GM06990 (cell line): ENCODE results near the gene MSI2.

Experiments used
- DNase-seq: peaks from one replicate; pipeline ENCODE4 v3.0.0-alpha.2; 2011; ENCODE audit not compliant: insufficient read length; ENCODE audit errors: extremely low read depth
- H3K27me3 ChIP-seq: replicated peaks from 2 replicates; pipeline ENCODE4 v1.6.0; 2011; ENCODE audit warnings: low read length; ENCODE audit not compliant: control insufficient read depth, insufficient read depth
- H3K36me3 ChIP-seq: 2 replicates; pipeline ENCODE4 v1.5.1; 2011; ENCODE audit warnings: low read length; ENCODE audit not compliant: control insufficient read depth, insufficient read depth
- H3K4me3 ChIP-seq: replicated peaks from 2 replicates; pipeline ENCODE4 v1.5.1; 2011; ENCODE audit warnings: low read depth, mild to moderate bottlenecking, control low read depth, low read length
- TF ChIP-seq, protein P1 (sequence below): IDR thresholded peaks from 2 replicates; pipeline ENCODE4 v1.5.1; 2011; ENCODE audit warnings: low read length, control low read depth, mild to moderate bottlenecking, inconsistent platforms; ENCODE audit not compliant: insufficient read depth, poor library complexity, severe bottlenecking

Gene MSI2

DNA sequence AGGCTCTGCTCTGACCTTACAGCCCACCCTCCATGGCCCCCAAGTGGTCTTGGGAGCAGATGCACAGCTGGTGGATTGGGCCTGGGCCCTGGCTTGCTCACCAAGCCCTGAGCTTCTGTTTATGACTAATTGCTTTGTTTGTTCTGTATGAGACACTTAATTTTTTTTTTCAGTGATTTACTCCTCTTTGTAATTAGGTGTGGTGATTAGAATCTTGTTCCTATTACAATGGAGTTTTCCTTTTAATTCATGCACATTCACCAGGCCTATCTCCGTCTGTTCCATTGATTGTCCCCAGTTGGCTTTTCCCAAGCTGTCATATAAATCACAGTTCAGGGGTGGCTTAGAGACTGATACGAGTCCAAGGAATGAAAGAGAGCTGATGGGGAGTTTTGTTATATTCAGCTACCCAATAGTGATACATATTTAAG is 246.5 kb downstream of the MSI2 start:
- no peak for DNase-seq
- Histone ChIP-seq H3K4me3 (no peak overlapping the region), H3K27me3 (no peaks in the 10 kb centered on the region), H3K36me3 (no peaks in the 10 kb centered on the region; the same call in 1 of the 2 replicates)
- TF ChIP-seq, protein P1, sequence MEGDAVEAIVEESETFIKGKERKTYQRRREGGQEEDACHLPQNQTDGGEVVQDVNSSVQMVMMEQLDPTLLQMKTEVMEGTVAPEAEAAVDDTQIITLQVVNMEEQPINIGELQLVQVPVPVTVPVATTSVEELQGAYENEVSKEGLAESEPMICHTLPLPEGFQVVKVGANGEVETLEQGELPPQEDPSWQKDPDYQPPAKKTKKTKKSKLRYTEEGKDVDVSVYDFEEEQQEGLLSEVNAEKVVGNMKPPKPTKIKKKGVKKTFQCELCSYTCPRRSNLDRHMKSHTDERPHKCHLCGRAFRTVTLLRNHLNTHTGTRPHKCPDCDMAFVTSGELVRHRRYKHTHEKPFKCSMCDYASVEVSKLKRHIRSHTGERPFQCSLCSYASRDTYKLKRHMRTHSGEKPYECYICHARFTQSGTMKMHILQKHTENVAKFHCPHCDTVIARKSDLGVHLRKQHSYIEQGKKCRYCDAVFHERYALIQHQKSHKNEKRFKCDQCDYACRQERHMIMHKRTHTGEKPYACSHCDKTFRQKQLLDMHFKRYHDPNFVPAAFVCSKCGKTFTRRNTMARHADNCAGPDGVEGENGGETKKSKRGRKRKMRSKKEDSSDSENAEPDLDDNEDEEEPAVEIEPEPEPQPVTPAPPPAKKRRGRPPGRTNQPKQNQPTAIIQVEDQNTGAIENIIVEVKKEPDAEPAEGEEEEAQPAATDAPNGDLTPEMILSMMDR: no peak

- H3K36me3 ChIP-seq: no peaks in the 10 kb centered on the region; the same call in 1 of the 2 replicates
- DNase-seq: no peak
- no peak overlapping the region for H3K4me3 ChIP-seq
- TF ChIP-seq, protein P1: no peak
- no peaks in the 10 kb centered on the region for H3K27me3 ChIP-seq
Measured at GRCh38 chr17:57504208-57504607, 247.9 kb downstream of the MSI2 start.

GRCh38 chr17:57505841-57506773 is 249.8 kb downstream of the MSI2 start:
- no peak overlapping the region for H3K4me3 ChIP-seq
- no peaks in the 10 kb centered on the region for H3K27me3 ChIP-seq
- H3K36me3 ChIP-seq: no peaks in the 10 kb centered on the region; the same call in 1 of the 2 replicates
- no peak for DNase-seq
- TF ChIP-seq, protein P1: no peak

DNA sequence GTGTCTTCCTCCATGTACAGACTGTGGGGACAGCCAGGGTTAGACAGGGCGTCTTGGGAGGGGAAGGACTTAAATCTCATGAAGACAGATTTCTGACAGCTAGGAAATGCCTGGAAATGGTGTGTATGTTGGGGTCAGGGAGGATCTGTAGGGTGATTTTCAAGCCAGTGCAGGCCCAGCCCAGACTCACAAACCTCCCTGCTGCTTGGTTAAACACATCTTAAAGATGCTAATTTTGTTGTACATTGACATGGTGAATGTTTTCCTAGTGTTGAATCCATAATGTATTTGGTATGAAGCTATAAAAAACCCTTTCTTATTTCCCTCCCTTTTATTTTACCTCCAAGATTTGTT is 250.4 kb downstream of the MSI2 start:
- H3K4me3 ChIP-seq: no peak overlapping the region
- no peaks in the 10 kb centered on the region; the same call in 1 of the 2 replicates for H3K36me3 ChIP-seq
- TF ChIP-seq, protein P1: no peak
- no peaks in the 10 kb centered on the region for H3K27me3 ChIP-seq
- DNase-seq: no peak

- TF ChIP-seq, protein P1: no peak
- Histone ChIP-seq H3K27me3 (no peaks in the 10 kb centered on the region), H3K4me3 (no peak overlapping the region), H3K36me3 (no peaks in the 10 kb centered on the region; the same call in 1 of the 2 replicates)
- DNase-seq: no peak
Measured at GRCh38 chr17:57507828-57508227, 251.5 kb downstream of the MSI2 start.
